Measurements from ENCODE around the gene TMEM106B. TPM values are rescaled to one million over a fixed set of nuclear protein-coding genes. Genes with fewer than 3 reads are reported as not detected.
A peak's percentile ranks its signal among the peaks of the same experiment; 100 is the strongest.
"Not testable (repeated sequence)": the region's sequence is repeated elsewhere in the genome, so short reads cannot be mapped to it uniquely, and the experiment has no call there.

TMEM106B gene
- total RNA-seq = 118 and 133 TPM in 2 replicates
- 37.5 and 39.5 TPM in 2 replicates for polyA plus RNA-seq

- Histone ChIP-seq H3K9me3 (ENCODE audit: low read depth) (no peaks in the 10 kb centered on the region), H3K4me1 (ENCODE audit: insufficient read depth) (peaks cover 5% of the 10 kb centered on the region), H3K9me2 (replicated peaks; ENCODE audit: insufficient read depth) (no peaks in the 10 kb centered on the region), H4K20me1 (ENCODE audit: insufficient read depth, poor library complexity, severe bottlenecking) (no peaks in the 10 kb centered on the region), H3K36me3 (replicated peaks; ENCODE audit: insufficient read depth, low read depth) (no peaks in the 10 kb centered on the region), H2AFZ (peak within 1 kb of the TSS; percentile 97), H3K4me3 (peak within 1 kb of the TSS; percentile 63), H3K27ac (peak within 1 kb of the TSS; percentile 97), H3K27me3 (no peaks in the 10 kb centered on the region), H3K4me2 (peak within 1 kb of the TSS; percentile 89), H3K79me2 (peaks cover 45% of the 10 kb centered on the region)
- WGBS (ENCODE audit: low lambda C conversion rate, missing lambda C conversion rate) = 1% methylated on average over 57 of the region's 62 CpGs
- TF ChIP-seq CTCF (IDR thresholded peaks at IDR 0.05; ENCODE audit: poor library complexity) (peak; percentile 26), EZH2 (IDR thresholded peaks at IDR 0.05; ENCODE audit: borderline replicate concordance) (no peak)
- peak; percentile 99 for DNase-seq (ENCODE audit: low spot score)
Measured at GRCh38 chr7:12211054-12211710, at the start of gene TMEM106B. Gene TMEM106B (plus strand): TSS chr7:12211294. CDS start chr7:12214811, 3,517 bp downstream.

GRCh38 chr7:12162415-12163113, 48.5 kb upstream of the TMEM106B start:
- Histone ChIP-seq H3K27ac (no peak overlapping the region), H3K4me2 (no peak overlapping the region), H3K9me3 (ENCODE audit: low read depth) (no peaks in the 10 kb centered on the region), H3K79me2 (no peaks in the 10 kb centered on the region), H3K9me2 (replicated peaks; ENCODE audit: insufficient read depth) (no peaks in the 10 kb centered on the region), H2AFZ (no peak overlapping the region), H3K4me3 (no peak overlapping the region), H3K36me3 (replicated peaks; ENCODE audit: insufficient read depth, low read depth) (no peaks in the 10 kb centered on the region), H3K27me3 (no peaks in the 10 kb centered on the region), H4K20me1 (ENCODE audit: insufficient read depth, poor library complexity, severe bottlenecking) (no peaks in the 10 kb centered on the region), H3K4me1 (ENCODE audit: insufficient read depth) (no peaks in the 10 kb centered on the region)
- DNase-seq (ENCODE audit: low spot score) = no peak
- WGBS (ENCODE audit: low lambda C conversion rate, missing lambda C conversion rate) = 67% methylated on average over 5 of the region's 5 CpGs
- no peak for TF ChIP-seq CTCF (IDR thresholded peaks at IDR 0.05; ENCODE audit: poor library complexity)
- no peak for TF ChIP-seq EZH2phosphoT487 (IDR thresholded peaks at IDR 0.05; ENCODE audit: low read depth, severe bottlenecking, unreplicated experiment)
- no peak for TF ChIP-seq EZH2 (IDR thresholded peaks at IDR 0.05; ENCODE audit: borderline replicate concordance)

- H3K36me3 ChIP-seq (replicated peaks; ENCODE audit: insufficient read depth, low read depth); H3K4me2 ChIP-seq; H3K79me2 ChIP-seq; H2AFZ ChIP-seq; DNase-seq (ENCODE audit: low spot score); H3K27me3 ChIP-seq; H4K20me1 ChIP-seq (ENCODE audit: insufficient read depth, poor library complexity, severe bottlenecking); H3K9me3 ChIP-seq (ENCODE audit: low read depth); H3K4me1 ChIP-seq (ENCODE audit: insufficient read depth); H3K4me3 ChIP-seq; H3K9me2 ChIP-seq (replicated peaks; ENCODE audit: insufficient read depth); H3K27ac ChIP-seq: not testable (repeated sequence)
- WGBS (ENCODE audit: low lambda C conversion rate, missing lambda C conversion rate) = 96% methylated on average over 3 of the region's 3 CpGs
Measured at GRCh38 chr7:12168065-12168464, 43.0 kb upstream of the TMEM106B start.

GRCh38 chr7:12169981-12170820, 40.9 kb upstream of the TMEM106B start:
- DNase-seq (ENCODE audit: low spot score) = peak; percentile 26
- WGBS (ENCODE audit: low lambda C conversion rate, missing lambda C conversion rate) = 83% methylated on average over 6 of the region's 6 CpGs
- H3K79me2 ChIP-seq; H3K27me3 ChIP-seq; H3K4me1 ChIP-seq (ENCODE audit: insufficient read depth); H3K4me3 ChIP-seq; H3K27ac ChIP-seq; H3K9me2 ChIP-seq (replicated peaks; ENCODE audit: insufficient read depth); H3K36me3 ChIP-seq (replicated peaks; ENCODE audit: insufficient read depth, low read depth); H3K4me2 ChIP-seq; H2AFZ ChIP-seq; H4K20me1 ChIP-seq (ENCODE audit: insufficient read depth, poor library complexity, severe bottlenecking); H3K9me3 ChIP-seq (ENCODE audit: low read depth): not testable (repeated sequence)

Measured in hepatocyte (in vitro differentiated cells).